ENCODE measurements around the gene ZMIZ1. TPM values are rescaled to one million over a fixed set of nuclear protein-coding genes. Genes with fewer than 3 reads are reported as not detected.

Gene ZMIZ1
- total and polyA plus RNA-seq, 2 experiments from 2014 or later, result 9.2 to 30.9 TPM

DNA sequence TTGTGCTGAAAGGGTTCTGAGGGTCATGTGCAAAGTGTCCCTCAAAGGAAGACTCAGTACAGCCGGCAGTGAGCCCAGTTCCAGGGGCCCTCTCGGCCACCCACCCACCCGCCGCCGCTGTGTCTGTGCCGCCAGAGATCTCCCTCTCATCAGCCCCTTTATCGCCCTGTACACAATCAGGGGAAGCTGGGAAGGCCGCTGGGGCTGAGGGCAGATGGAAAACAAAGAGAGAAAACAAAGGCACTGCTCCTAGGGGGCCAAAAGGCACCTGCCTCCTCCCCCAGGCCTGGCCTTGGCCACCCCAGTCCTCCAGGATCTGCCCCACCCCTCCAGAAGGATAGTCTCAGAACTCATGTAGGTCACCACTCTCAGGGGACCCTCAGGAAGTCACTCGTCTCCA is 67.0 kb downstream of the ZMIZ1 start:
- Mint-ChIP-seq H3K9me3 (no peaks in the 10 kb centered on the region; the same call in 2 of the 3 replicates), H3K4me1 (peaks cover 71% of the 10 kb centered on the region), H3K27ac (no peak overlapping the region), H3K36me3 (ENCODE audit: low read depth) (peaks cover 12% of the 10 kb centered on the region), H3K27me3 (ENCODE audit: insufficient read depth, low read depth, poor library complexity) (peaks cover 16% of the 10 kb centered on the region), H3K4me3 (no peak overlapping the region)
- Histone ChIP-seq H3K79me2 (replicated peaks; ENCODE audit: insufficient read depth) (peaks cover 34% of the 10 kb centered on the region), H3F3A (replicated peaks; ENCODE audit: low read depth) (no peaks in the 10 kb centered on the region), H3K36me3 (ENCODE audit: insufficient read depth) (no peaks in the 10 kb centered on the region), H3K27ac (ENCODE audit: low read depth) (no peak overlapping the region), H3K4me1 (ENCODE audit: insufficient read depth) (peaks cover 39% of the 10 kb centered on the region), H2AFZ (no peak overlapping the region), H4K20me1 (replicated peaks; ENCODE audit: insufficient read depth) (no peaks in the 10 kb centered on the region), H3K4me2 (no peak overlapping the region), H3K27me3 (ENCODE audit: insufficient read depth) (no peaks in the 10 kb centered on the region), H3K4me3 (no peak overlapping the region), H3K9me2 (ENCODE audit: insufficient read depth) (no peaks in the 10 kb centered on the region)
- ATAC-seq (no peak; the same call in 2 of the 3 replicates), DNase-seq (ENCODE audit: low spot score) (no peak)
- TF ChIP-seq, protein P1, sequence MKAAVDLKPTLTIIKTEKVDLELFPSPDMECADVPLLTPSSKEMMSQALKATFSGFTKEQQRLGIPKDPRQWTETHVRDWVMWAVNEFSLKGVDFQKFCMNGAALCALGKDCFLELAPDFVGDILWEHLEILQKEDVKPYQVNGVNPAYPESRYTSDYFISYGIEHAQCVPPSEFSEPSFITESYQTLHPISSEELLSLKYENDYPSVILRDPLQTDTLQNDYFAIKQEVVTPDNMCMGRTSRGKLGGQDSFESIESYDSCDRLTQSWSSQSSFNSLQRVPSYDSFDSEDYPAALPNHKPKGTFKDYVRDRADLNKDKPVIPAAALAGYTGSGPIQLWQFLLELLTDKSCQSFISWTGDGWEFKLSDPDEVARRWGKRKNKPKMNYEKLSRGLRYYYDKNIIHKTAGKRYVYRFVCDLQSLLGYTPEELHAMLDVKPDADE (IDR thresholded peaks at IDR 0.05), result no peak
- TF ChIP-seq, protein P2, sequence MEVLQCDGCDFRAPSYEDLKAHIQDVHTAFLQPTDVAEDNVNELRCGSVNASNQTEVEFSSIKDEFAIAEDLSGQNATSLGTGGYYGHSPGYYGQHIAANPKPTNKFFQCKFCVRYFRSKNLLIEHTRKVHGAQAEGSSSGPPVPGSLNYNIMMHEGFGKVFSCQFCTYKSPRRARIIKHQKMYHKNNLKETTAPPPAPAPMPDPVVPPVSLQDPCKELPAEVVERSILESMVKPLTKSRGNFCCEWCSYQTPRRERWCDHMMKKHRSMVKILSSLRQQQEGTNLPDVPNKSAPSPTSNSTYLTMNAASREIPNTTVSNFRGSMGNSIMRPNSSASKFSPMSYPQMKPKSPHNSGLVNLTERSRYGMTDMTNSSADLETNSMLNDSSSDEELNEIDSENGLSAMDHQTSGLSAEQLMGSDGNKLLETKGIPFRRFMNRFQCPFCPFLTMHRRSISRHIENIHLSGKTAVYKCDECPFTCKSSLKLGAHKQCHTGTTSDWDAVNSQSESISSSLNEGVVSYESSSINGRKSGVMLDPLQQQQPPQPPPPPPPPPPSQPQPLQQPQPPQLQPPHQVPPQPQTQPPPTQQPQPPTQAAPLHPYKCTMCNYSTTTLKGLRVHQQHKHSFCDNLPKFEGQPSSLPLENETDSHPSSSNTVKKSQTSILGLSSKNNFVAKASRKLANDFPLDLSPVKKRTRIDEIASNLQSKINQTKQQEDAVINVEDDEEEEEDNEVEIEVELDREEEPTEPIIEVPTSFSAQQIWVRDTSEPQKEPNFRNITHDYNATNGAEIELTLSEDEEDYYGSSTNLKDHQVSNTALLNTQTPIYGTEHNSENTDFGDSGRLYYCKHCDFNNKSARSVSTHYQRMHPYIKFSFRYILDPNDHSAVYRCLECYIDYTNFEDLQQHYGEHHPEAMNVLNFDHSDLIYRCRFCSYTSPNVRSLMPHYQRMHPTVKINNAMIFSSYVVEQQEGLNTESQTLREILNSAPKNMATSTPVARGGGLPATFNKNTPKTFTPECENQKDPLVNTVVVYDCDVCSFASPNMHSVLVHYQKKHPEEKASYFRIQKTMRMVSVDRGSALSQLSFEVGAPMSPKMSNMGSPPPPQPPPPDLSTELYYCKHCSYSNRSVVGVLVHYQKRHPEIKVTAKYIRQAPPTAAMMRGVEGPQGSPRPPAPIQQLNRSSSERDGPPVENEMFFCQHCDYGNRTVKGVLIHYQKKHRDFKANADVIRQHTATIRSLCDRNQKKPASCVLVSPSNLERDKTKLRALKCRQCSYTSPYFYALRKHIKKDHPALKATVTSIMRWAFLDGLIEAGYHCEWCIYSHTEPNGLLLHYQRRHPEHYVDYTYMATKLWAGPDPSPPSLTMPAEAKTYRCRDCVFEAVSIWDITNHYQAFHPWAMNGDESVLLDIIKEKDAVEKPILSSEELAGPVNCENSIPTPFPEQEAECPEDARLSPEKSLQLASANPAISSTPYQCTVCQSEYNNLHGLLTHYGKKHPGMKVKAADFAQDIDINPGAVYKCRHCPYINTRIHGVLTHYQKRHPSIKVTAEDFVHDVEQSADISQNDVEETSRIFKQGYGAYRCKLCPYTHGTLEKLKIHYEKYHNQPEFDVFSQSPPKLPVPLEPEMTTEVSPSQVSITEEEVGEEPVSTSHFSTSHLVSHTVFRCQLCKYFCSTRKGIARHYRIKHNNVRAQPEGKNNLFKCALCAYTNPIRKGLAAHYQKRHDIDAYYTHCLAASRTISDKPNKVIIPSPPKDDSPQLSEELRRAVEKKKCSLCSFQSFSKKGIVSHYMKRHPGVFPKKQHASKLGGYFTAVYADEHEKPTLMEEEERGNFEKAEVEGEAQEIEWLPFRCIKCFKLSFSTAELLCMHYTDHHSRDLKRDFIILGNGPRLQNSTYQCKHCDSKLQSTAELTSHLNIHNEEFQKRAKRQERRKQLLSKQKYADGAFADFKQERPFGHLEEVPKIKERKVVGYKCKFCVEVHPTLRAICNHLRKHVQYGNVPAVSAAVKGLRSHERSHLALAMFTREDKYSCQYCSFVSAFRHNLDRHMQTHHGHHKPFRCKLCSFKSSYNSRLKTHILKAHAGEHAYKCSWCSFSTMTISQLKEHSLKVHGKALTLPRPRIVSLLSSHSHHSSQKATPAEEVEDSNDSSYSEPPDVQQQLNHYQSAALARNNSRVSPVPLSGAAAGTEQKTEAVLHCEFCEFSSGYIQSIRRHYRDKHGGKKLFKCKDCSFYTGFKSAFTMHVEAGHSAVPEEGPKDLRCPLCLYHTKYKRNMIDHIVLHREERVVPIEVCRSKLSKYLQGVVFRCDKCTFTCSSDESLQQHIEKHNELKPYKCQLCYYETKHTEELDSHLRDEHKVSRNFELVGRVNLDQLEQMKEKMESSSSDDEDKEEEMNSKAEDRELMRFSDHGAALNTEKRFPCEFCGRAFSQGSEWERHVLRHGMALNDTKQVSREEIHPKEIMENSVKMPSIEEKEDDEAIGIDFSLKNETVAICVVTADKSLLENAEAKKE (CRISPR knock-in tag; IDR thresholded peaks at IDR 0.05), result no peak
- no peak for TF ChIP-seq ZNF331 (CRISPR knock-in tag; IDR thresholded peaks at IDR 0.05; ENCODE audit: low read depth)

Measured in GM23338 (cell line).